Epithelial cell of proximal tubule (primary cell): ENCODE results near the gene CYP11A1. TPM values are rescaled to one million over a fixed set of nuclear protein-coding genes. Genes with fewer than 3 reads are reported as not detected.
A peak's percentile ranks its signal among the peaks of the same experiment; 100 is the strongest.

ENCODE experiments used
- DNase-seq: peaks from one replicate; pipeline ENCODE4 v3.0.0-alpha.2; 2011; ENCODE audit warnings: low read depth
- H3K4me3 ChIP-seq: 2 replicates; pipeline ENCODE4 v1.5.1; 2011; ENCODE audit warnings: low read depth, mild to moderate bottlenecking, low read length
- total RNA-seq: library from RNA; depleted of rRNA; stranded (reverse); fragments of >200 nt; gene quantifications from 2 replicates; pipeline ENCODE4 v1.2.3, GENCODE V29; 2015
- TF ChIP-seq, protein P1 (sequence below): conservative IDR thresholded peaks from 2 replicates; pipeline ENCODE4 v1.5.1; 2012; ENCODE audit warnings: low read depth, mild to moderate bottlenecking, low read length

CYP11A1 gene
- total RNA-seq, 1 donor from 2014 or later = 2.6 TPM

DNA sequence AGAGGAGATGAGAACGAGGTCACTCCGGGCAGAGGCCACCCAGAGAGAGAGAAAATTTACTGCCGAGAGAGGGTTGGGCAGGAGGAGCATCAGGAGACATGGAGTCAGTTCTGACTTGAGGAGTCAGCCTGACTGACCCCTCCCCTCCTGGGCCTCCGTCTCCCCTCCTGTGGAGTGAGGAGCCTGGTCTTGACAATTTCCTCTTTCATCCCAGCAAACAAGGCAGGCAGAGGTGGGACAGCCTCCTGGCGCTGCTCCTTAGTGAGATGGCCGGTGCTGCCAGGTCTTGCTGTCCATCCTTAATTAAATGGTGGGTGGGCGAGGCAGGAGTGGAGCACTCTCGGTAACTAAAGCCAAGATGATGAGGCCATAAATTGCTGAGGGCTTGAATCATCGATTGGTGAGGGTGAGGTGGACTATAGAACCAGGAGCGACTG, 60.6 kb downstream of the CYP11A1 start:
- TF ChIP-seq, protein P1, sequence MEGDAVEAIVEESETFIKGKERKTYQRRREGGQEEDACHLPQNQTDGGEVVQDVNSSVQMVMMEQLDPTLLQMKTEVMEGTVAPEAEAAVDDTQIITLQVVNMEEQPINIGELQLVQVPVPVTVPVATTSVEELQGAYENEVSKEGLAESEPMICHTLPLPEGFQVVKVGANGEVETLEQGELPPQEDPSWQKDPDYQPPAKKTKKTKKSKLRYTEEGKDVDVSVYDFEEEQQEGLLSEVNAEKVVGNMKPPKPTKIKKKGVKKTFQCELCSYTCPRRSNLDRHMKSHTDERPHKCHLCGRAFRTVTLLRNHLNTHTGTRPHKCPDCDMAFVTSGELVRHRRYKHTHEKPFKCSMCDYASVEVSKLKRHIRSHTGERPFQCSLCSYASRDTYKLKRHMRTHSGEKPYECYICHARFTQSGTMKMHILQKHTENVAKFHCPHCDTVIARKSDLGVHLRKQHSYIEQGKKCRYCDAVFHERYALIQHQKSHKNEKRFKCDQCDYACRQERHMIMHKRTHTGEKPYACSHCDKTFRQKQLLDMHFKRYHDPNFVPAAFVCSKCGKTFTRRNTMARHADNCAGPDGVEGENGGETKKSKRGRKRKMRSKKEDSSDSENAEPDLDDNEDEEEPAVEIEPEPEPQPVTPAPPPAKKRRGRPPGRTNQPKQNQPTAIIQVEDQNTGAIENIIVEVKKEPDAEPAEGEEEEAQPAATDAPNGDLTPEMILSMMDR = no peak
- DNase-seq = no peak
- no peak overlapping the region for H3K4me3 ChIP-seq

GRCh38 chr15:74305687-74306086, 61.8 kb downstream of the CYP11A1 start:
- H3K4me3 ChIP-seq = no peak overlapping the region
- TF ChIP-seq, protein P1 = no peak
- DNase-seq = no peak

- H3K4me3 ChIP-seq = no peak overlapping the region
- TF ChIP-seq, protein P1 = no peak
- DNase-seq = no peak
Measured at GRCh38 chr15:74304431-74304830, 63.0 kb downstream of the CYP11A1 start.

DNA sequence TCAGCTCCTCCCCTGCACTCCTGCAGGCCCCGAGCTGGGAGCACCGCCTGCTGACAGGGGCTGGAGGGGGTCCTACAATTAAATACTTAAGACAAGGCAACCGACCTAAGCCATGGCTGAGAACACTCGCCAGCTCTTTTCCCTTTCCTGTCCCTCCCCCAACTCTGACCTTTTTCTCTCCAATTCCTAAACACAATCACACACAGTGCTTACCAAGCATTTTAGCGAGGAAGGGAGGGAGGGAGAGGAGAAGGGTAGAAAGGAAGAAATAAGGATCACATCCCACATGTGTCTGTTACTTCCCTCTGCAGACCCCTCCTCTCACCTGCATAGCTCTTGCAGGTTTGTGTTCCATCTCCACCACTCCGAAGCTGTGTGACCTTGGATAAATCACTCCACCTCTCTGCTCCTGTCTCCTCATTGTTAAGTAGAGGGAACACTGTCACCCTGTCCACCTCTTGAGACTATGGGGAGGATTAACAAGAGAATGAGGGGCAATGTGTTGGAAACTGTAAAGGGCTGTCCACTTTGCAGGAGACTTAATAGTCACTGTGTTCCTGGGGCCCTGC, 63.6 kb downstream of the CYP11A1 start:
- H3K4me3 ChIP-seq = no peak overlapping the region
- TF ChIP-seq, protein P1 = no peak
- no peak for DNase-seq

GRCh38 chr15:74302821-74303359, 64.6 kb downstream of the CYP11A1 start:
- TF ChIP-seq, protein P1 = peak; percentile 79
- H3K4me3 ChIP-seq = no peak overlapping the region
- DNase-seq = no peak

DNA sequence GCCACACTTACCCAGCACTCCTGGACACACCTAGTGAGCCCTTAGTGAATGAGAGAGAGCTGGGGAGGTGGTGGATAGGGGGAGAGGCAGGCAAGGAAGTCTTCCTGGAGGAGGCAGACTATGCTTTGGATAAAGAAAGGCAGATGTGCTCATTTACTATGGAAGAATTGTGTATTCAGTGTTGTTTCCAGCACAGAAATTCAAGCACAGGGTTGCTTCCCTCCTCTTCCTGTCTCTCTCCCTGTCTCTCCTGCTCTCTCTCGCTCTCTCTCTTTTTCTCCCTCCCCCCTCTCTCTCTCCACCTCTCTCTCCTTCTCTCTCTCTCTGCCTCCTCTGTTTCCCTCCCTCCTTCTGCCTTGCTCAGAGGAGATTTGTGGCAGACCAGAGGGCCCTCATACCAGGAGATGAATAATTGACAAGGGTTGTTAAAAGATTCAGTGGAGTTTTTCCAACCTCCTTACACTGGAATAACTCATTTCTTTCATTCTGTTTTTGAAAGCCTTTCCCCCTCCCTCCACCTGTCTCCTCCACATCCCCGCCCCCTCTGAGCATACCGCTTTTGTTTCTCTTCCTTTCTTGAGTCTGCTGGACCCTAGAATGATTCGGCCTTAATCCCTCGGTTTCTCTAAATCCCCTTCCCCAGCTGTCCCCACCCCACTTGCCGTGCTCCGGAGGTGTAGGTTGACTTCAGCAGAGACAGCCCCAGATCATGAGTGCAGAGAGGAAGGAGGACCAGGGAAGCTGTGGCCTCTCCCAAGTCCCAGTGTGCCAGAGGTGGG, 65.7 kb downstream of the CYP11A1 start:
- TF ChIP-seq, protein P1 = no peak
- no peak for DNase-seq
- H3K4me3 ChIP-seq = no peak overlapping the region
